IMR-90 (cell line): ENCODE data around the gene EPB41L1. TPM values are rescaled to one million over a fixed set of nuclear protein-coding genes. Genes with fewer than 3 reads are reported as not detected.

Source experiments
- ATAC-seq: fragments of 200-7000 bp; cut with Tn5 transposase; 2 replicates; pipeline ENCODE4 v1.9.1; 2020; ENCODE audit warnings: low read depth, mild to moderate bottlenecking, moderate library complexity
- BruUV-seq: library from RNA; stranded (reverse); fragments of 400-500 nt; replicated peaks from 2 replicates; lab custom pipeline; 2021; lab: Mats Ljungman, UMichigan
- CTCF ChIA-PET: fragments of 300-600 bp; formaldehyde crosslinking; extraction: SDS; loops from one replicate; lab custom pipeline; 2021; ENCODE audit warnings: antibody characterized with exemption; lab: Yijun Ruan, JAX
- POLR2A ChIA-PET: fragments of 300-600 bp; sonication (Branson Sonifier 250); formaldehyde crosslinking; loops from one replicate; lab custom pipeline; 2022; ENCODE audit warnings: antibody characterized with exemption; ENCODE audit not compliant: unreplicated experiment; lab: Charles Lee
- DNase-seq: peaks from one replicate; pipeline ENCODE4 v3.0.0; 2013
- H2AFZ ChIP-seq: replicated peaks from 2 replicates; pipeline ENCODE3; 2013; ENCODE audit warnings: low read length, mild to moderate bottlenecking; ENCODE audit not compliant: poor library complexity
- H2AK5ac ChIP-seq: 2 replicates; pipeline ENCODE4 v1.6.1; 2013; ENCODE audit warnings: low read depth, low read length, inconsistent platforms
- H2AK9ac ChIP-seq: replicated peaks from 2 replicates; pipeline ENCODE3; 2013; ENCODE audit warnings: mild to moderate bottlenecking, low read depth, low read length, moderate library complexity; ENCODE audit not compliant: poor library complexity
- H2BK120ac ChIP-seq: 2 replicates; pipeline ENCODE4 v1.6.1; 2013; ENCODE audit warnings: low read depth, low read length, inconsistent platforms
- H2BK15ac ChIP-seq: 3 replicates; pipeline ENCODE4 v1.6.1; 2013; ENCODE audit warnings: low read depth, low read length, inconsistent platforms
- H2BK20ac ChIP-seq: 2 replicates; pipeline ENCODE4 v1.6.1; 2013; ENCODE audit warnings: low read depth, mild to moderate bottlenecking, inconsistent platforms, low read length, moderate library complexity
- H2BK5ac ChIP-seq: 2 replicates; pipeline ENCODE4 v1.6.1; 2013; ENCODE audit warnings: mild to moderate bottlenecking, low read depth, low read length, inconsistent platforms; ENCODE audit not compliant: poor library complexity, severe bottlenecking
- H3K14ac ChIP-seq: replicated peaks from 2 replicates; pipeline ENCODE4 v1.6.1; 2013; ENCODE audit warnings: low read depth, low read length, inconsistent platforms
- H3K18ac ChIP-seq: 2 replicates; pipeline ENCODE4 v1.6.1; 2013; ENCODE audit warnings: low read depth, low read length, control low read depth
- H3K23ac ChIP-seq: 2 replicates; pipeline ENCODE4 v1.6.1; 2013; ENCODE audit warnings: low read depth, low read length, inconsistent platforms
- H3K27ac ChIP-seq: 2 replicates; pipeline ENCODE4 v1.5.1; 2013; ENCODE audit warnings: mild to moderate bottlenecking, control low read depth, low read length; ENCODE audit not compliant: insufficient read depth
- H3K27me3 ChIP-seq: 2 replicates; pipeline ENCODE4 v1.6.1; 2013; ENCODE audit warnings: low read length; ENCODE audit not compliant: control insufficient read depth, insufficient read depth
- H3K36me3 ChIP-seq: 2 replicates; pipeline ENCODE4 v1.6.1; 2013; ENCODE audit warnings: low read length, mixed read lengths; ENCODE audit not compliant: control insufficient read depth, insufficient read depth
- H3K4ac ChIP-seq: 2 replicates; pipeline ENCODE4 v1.6.1; 2013; ENCODE audit warnings: low read depth, low read length, inconsistent platforms
- H3K4me1 ChIP-seq: 2 replicates; pipeline ENCODE4 v1.6.1; 2013; ENCODE audit warnings: low read length, mixed read lengths; ENCODE audit not compliant: control insufficient read depth, insufficient read depth
- H3K4me2 ChIP-seq: 2 replicates; pipeline ENCODE4 v1.6.1; 2013; ENCODE audit warnings: low read depth, mild to moderate bottlenecking, control low read depth, low read length, moderate library complexity
- H3K4me3 ChIP-seq: 2 replicates; pipeline ENCODE4 v1.5.1; 2013; ENCODE audit warnings: low read depth, mild to moderate bottlenecking, control low read depth, low read length, moderate library complexity; ENCODE audit not compliant: insufficient read depth
- H3K56ac ChIP-seq: 2 replicates; pipeline ENCODE4 v1.6.1; 2013; ENCODE audit warnings: low read length, inconsistent platforms; ENCODE audit not compliant: insufficient read depth; ENCODE audit errors: extremely low read depth
- H3K79me1 ChIP-seq, 2 experiments: 2 replicates each; pipeline ENCODE4 v1.6.1; 2013; ENCODE audit warnings: low read length in 2 of 2, inconsistent platforms in 1 of 2, low read depth in 1 of 2
- H3K9ac ChIP-seq: 2 replicates; pipeline ENCODE4 v1.6.1; 2013; ENCODE audit warnings: low read depth, low read length, control low read depth
- H3K9me1 ChIP-seq: 2 replicates; pipeline ENCODE4 v1.6.1; 2013; ENCODE audit warnings: low read length, inconsistent platforms; ENCODE audit not compliant: insufficient read depth
- H3K9me3 ChIP-seq: 2 replicates; pipeline ENCODE4 v1.6.1; 2013; ENCODE audit warnings: low read length; ENCODE audit not compliant: control insufficient read depth, insufficient read depth
- H4K20me1 ChIP-seq: 2 replicates; pipeline ENCODE4 v1.6.1; 2013; ENCODE audit warnings: low read length, inconsistent platforms; ENCODE audit not compliant: insufficient read depth
- H4K5ac ChIP-seq: 2 replicates; pipeline ENCODE4 v1.6.1; 2013; ENCODE audit warnings: mild to moderate bottlenecking, low read depth, low read length, control low read depth
- H4K8ac ChIP-seq, 2 experiments: 2 replicates each; pipeline ENCODE4 v1.6.1; 2013; ENCODE audit warnings: low read depth in 2 of 2, low read length in 2 of 2, control low read depth in 1 of 2, inconsistent platforms in 1 of 2
- H4K91ac ChIP-seq: 2 replicates; pipeline ENCODE4 v1.6.1; 2013; ENCODE audit warnings: low read depth, low read length, inconsistent platforms; ENCODE audit not compliant: insufficient read depth
- CEBPB ChIP-seq: IDR thresholded peaks from 2 replicates; pipeline ENCODE4 v1.6.1; 2012; ENCODE audit warnings: low read depth, low read length, improper control_type of control experiment
- CTCF ChIP-seq: conservative IDR thresholded peaks from 2 replicates; pipeline ENCODE4 v1.5.1; 2012; ENCODE audit warnings: mild to moderate bottlenecking, low read depth, low read length, improper control_type of control experiment
- WGBS, 2 experiments: methylation state at CpG; one replicate each; pipeline versions ENCODE4 v1.1.5 to v1.1.7; 2013; ENCODE audit warnings: missing lambda C conversion rate in 2 of 2; ENCODE audit not compliant: insufficient read length in 1 of 2; ENCODE audit errors: extremely low coverage in 2 of 2; 5-methylcytosine and 5-hydroxymethylcytosine counted together
- dilution Hi-C: fragments of 300-500 bp; cut with HindIII; formaldehyde crosslinking; loops from one replicate; pipeline ENCODE4 v1.14.3; 2018; ENCODE audit warnings: low sequenced_read_pairs; ENCODE audit not compliant: unreplicated experiment
- in situ Hi-C: fragments of 300-500 bp; cut with MboI; formaldehyde crosslinking; loops from 3 replicates; pipeline ENCODE4 v1.14.3; 2019; ENCODE audit warnings: low sequenced_read_pairs, inconsistent platforms, mixed read lengths
- intact Hi-C: fragments of 100-400 bp; cut with micrococcal nuclease; formaldehyde crosslinking; loops from 2 replicates; pipeline ENCODE4 v1.10.0; 2022
- polyA plus RNA-seq, 3 experiments: library from polyadenylated mRNA; depleted of rRNA; stranded (reverse); fragments of >200 nt; gene quantifications; 2 replicates each; pipeline ENCODE4 v1.2.3, GENCODE V29; 2012; ENCODE audit warnings: low replicate concordance in 1 of 3
- total RNA-seq: library from RNA; depleted of rRNA; stranded (reverse); fragments of >200 nt; gene quantifications from 2 replicates; pipeline ENCODE4 v1.2.3, GENCODE V29; 2012

EPB41L1 gene
- total and polyA plus RNA-seq, 2 of the 4 experiments (the other 2 are of a cell fraction): 12.5 to 33.7 TPM

GRCh38 chr20:36141310-36141709 is 13.2 kb upstream of the EPB41L1 start:
- H3K27me3 ChIP-seq: no peaks in the 10 kb centered on the region; the same call in none of the 2 replicates
- H2BK20ac ChIP-seq: no peak overlapping the region
- no peak overlapping the region for H2AK9ac ChIP-seq
- H3K23ac ChIP-seq: no peak overlapping the region
- no peak overlapping the region for H3K18ac ChIP-seq
- dilution Hi-C loops: no loop called here
- H4K5ac ChIP-seq: no peak overlapping the region
- no peak overlapping the region for H3K4me2 ChIP-seq
- WGBS, 2 experiments: no CpG with 5 or more reads among the region's 2 CpGs
- H4K91ac ChIP-seq: no peak overlapping the region
- intact Hi-C loops: no loop called here
- H2AFZ ChIP-seq: no peak overlapping the region
- H3K4me3 ChIP-seq: no peak overlapping the region
- CTCF ChIA-PET: interaction anchor here (4.9 kb wide), 1 partner anchor 148 kb away, joined by 90 read pairs; no protein-coding TSS in a partner anchor
- DNase-seq (no peak), ATAC-seq (no peak)
- H3K27ac ChIP-seq: no peak overlapping the region
- H3K56ac ChIP-seq: no peak overlapping the region
- in situ Hi-C loops: loop anchor here (25.0 kb wide), 1 partner anchor 379 kb away; the partner anchor contains the start of gene PHF20
- no peak for TF ChIP-seq CEBPB
- TF ChIP-seq CTCF: 0 out of 2 replicates have a peak, but pooled peaks have one; percentile 3
- no TSS peak for BruUV-seq
- H3K9me1 ChIP-seq: no peaks in the 10 kb centered on the region
- no peaks in the 10 kb centered on the region for H4K20me1 ChIP-seq
- no peaks in the 10 kb centered on the region for H3K9me3 ChIP-seq
- H2AK5ac ChIP-seq: no peak overlapping the region
- no peaks in the 10 kb centered on the region for H3K79me1 ChIP-seq
- no peak overlapping the region for H3K14ac ChIP-seq
- POLR2A ChIA-PET: no interaction called here
- H3K4me1 ChIP-seq: peaks cover 1% of the 10 kb centered on the region; the same call in 1 of the 2 replicates
- H3K36me3 ChIP-seq: no peaks in the 10 kb centered on the region
- no peak overlapping the region for H4K8ac ChIP-seq
- no peak overlapping the region for H3K4ac ChIP-seq
- no peak overlapping the region for H2BK120ac ChIP-seq
- H3K9ac ChIP-seq: no peak overlapping the region
- no peak overlapping the region for H2BK5ac ChIP-seq
- no peak overlapping the region for H2BK15ac ChIP-seq
